CD4-positive, alpha-beta memory T cell (primary cell): ENCODE results near the gene TNNI3K. TPM values are rescaled to one million over a fixed set of nuclear protein-coding genes. Genes with fewer than 3 reads are reported as not detected.

Experiments used
- polyA plus RNA-seq, 2 donors: library from polyadenylated mRNA; unstranded; fragments of 300-500 nt; fragmentation: Illumina TruSeq; gene quantifications; one replicate each; pipeline ENCODE4 v1.2.3, GENCODE V29; 2021
- total RNA-seq, 2 experiments: library from RNA; stranded (reverse); gene quantifications; one replicate each; pipeline ENCODE4 v1.2.3, GENCODE V29; 2021

Gene TNNI3K
- total and polyA plus RNA-seq, 4 experiments from 2014 or later = 0.54 TPM; not detected in 3

Other genes with a start within 250 kb of the TNNI3K start
- gene LRRIQ3, start 37.2 kb upstream of the TNNI3K start, total RNA-seq = 1 to 10 TPM; 2.2 TPM
- 1 to 10 TPM; 3.2 to 3.3 TPM for gene LRRIQ3, start 37.2 kb upstream of the TNNI3K start, polyA plus RNA-seq
- 10 to 100 TPM; 13.1 to 14.8 TPM for gene FPGT, start 37.1 kb upstream of the TNNI3K start, total RNA-seq
- gene FPGT, start 37.1 kb upstream of the TNNI3K start, polyA plus RNA-seq = 1 to 10 TPM; 4.9 to 6.4 TPM